ENCODE results near the gene ATG13. TPM values are rescaled to one million over a fixed set of nuclear protein-coding genes. Genes with fewer than 3 reads are reported as not detected.

Gene ATG13
- total and polyA plus RNA-seq, 2 of the 8 experiments (the other 6 are each of a cell fraction or from before 2014, with no cell fraction given): 65.0 to 77.4 TPM

DNA sequence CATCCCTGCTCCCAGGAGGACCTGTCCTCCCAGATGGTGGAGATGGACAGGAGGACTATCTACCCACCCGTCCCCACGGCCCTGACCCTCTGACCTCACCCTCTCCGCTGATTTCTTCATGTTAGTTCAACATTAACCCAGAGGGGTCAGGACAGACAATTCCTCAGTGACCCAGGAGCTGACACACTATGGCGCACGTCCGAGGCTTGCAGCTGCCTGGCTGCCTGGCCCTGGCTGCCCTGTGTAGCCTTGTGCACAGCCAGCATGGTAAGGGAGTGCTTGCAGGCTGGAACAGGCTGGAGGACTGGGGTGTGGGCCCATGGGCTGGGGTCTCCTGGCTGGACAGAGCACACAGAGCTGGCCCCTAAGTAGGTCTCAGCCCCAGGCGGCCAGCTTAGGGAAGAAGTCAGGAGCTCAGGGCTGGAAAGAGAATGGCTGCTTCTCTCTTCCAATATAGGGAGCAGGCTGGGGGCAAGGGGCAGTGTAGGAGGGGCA, 101.7 kb downstream of the ATG13 start, which contains the start of gene F2 (continued):
- TF ChIP-seq, protein P1, sequence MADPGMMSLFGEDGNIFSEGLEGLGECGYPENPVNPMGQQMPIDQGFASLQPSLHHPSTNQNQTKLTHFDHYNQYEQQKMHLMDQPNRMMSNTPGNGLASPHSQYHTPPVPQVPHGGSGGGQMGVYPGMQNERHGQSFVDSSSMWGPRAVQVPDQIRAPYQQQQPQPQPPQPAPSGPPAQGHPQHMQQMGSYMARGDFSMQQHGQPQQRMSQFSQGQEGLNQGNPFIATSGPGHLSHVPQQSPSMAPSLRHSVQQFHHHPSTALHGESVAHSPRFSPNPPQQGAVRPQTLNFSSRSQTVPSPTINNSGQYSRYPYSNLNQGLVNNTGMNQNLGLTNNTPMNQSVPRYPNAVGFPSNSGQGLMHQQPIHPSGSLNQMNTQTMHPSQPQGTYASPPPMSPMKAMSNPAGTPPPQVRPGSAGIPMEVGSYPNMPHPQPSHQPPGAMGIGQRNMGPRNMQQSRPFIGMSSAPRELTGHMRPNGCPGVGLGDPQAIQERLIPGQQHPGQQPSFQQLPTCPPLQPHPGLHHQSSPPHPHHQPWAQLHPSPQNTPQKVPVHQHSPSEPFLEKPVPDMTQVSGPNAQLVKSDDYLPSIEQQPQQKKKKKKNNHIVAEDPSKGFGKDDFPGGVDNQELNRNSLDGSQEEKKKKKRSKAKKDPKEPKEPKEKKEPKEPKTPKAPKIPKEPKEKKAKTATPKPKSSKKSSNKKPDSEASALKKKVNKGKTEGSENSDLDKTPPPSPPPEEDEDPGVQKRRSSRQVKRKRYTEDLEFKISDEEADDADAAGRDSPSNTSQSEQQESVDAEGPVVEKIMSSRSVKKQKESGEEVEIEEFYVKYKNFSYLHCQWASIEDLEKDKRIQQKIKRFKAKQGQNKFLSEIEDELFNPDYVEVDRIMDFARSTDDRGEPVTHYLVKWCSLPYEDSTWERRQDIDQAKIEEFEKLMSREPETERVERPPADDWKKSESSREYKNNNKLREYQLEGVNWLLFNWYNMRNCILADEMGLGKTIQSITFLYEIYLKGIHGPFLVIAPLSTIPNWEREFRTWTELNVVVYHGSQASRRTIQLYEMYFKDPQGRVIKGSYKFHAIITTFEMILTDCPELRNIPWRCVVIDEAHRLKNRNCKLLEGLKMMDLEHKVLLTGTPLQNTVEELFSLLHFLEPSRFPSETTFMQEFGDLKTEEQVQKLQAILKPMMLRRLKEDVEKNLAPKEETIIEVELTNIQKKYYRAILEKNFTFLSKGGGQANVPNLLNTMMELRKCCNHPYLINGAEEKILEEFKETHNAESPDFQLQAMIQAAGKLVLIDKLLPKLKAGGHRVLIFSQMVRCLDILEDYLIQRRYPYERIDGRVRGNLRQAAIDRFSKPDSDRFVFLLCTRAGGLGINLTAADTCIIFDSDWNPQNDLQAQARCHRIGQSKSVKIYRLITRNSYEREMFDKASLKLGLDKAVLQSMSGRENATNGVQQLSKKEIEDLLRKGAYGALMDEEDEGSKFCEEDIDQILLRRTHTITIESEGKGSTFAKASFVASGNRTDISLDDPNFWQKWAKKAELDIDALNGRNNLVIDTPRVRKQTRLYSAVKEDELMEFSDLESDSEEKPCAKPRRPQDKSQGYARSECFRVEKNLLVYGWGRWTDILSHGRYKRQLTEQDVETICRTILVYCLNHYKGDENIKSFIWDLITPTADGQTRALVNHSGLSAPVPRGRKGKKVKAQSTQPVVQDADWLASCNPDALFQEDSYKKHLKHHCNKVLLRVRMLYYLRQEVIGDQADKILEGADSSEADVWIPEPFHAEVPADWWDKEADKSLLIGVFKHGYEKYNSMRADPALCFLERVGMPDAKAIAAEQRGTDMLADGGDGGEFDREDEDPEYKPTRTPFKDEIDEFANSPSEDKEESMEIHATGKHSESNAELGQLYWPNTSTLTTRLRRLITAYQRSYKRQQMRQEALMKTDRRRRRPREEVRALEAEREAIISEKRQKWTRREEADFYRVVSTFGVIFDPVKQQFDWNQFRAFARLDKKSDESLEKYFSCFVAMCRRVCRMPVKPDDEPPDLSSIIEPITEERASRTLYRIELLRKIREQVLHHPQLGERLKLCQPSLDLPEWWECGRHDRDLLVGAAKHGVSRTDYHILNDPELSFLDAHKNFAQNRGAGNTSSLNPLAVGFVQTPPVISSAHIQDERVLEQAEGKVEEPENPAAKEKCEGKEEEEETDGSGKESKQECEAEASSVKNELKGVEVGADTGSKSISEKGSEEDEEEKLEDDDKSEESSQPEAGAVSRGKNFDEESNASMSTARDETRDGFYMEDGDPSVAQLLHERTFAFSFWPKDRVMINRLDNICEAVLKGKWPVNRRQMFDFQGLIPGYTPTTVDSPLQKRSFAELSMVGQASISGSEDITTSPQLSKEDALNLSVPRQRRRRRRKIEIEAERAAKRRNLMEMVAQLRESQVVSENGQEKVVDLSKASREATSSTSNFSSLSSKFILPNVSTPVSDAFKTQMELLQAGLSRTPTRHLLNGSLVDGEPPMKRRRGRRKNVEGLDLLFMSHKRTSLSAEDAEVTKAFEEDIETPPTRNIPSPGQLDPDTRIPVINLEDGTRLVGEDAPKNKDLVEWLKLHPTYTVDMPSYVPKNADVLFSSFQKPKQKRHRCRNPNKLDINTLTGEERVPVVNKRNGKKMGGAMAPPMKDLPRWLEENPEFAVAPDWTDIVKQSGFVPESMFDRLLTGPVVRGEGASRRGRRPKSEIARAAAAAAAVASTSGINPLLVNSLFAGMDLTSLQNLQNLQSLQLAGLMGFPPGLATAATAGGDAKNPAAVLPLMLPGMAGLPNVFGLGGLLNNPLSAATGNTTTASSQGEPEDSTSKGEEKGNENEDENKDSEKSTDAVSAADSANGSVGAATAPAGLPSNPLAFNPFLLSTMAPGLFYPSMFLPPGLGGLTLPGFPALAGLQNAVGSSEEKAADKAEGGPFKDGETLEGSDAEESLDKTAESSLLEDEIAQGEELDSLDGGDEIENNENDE (IDR thresholded peaks at IDR 0.05; ENCODE audit: insufficient replicate concordance, low read length): no peak
- no peak for TF ChIP-seq NRF1 (IDR thresholded peaks at IDR 0.05; ENCODE audit: low read depth, low read length)
- TF ChIP-seq ZNF274 (IDR thresholded peaks at IDR 0.05; ENCODE audit: borderline replicate concordance, extremely low read depth, low read length): no peak

Measured in H1 (cell line).